ENCODE data around the gene KIAA1217. TPM values are rescaled to one million over a fixed set of nuclear protein-coding genes. Genes with fewer than 3 reads are reported as not detected.

The KIAA1217 gene
- total and polyA plus RNA-seq, 9 of the 15 experiments (the other 6 are each of a cell fraction or from before 2014, with no cell fraction given) = 0.04 TPM; not detected in 8

DNA sequence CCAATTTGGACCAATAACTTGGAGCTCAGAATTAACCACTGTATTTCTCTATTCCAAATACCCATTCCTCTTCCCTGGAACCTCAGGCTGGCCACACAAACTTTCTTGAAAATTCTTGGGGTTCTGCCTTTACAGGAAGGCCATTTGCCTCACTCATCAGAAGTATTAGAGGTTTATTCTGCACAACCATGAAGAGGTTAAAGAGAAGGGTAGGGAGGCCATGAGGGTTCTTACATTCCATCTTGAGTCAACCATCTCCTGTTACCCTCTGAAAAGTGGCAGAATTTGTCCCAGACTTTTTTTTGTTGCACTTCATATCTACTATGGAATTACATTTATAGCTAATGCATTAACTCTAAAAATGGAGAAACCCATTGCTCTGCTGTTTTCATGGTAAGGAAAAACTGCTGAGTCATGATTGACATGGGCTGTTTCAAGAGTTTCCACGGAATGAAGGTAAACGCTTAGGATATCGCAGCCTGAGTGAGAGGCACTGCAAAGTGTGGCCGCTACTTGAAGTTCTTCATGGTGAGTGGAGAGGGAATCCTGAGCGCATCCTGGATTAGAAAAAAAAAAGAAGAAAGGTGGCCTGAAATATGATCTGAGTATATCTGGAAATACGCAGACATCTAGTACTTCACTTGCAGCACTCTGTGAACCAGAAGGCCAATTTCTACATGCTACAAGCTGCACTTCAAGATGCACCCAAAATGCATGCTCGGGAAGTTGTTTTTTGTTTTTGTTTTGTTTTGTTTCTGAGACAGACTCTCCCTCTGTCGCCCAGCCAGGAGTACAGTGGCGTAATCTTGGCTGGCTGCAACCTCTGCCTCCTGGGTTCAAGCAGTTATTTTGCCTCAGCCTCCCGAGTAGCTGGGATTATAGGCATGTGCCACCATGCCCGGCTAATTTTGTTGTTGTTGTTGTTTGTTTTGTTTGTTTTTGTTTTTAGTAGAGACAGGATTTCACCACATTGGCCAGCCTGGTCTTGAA is 83.7 kb downstream of the KIAA1217 start (continued):
- no peak for TF ChIP-seq AFF1 (IDR thresholded peaks at IDR 0.05; ENCODE audit: low read depth in 1 of 2, partially characterized antibody in 2 of 2)
- TF ChIP-seq MAFF (IDR thresholded peaks at IDR 0.05; ENCODE audit: low read length) = peak; percentile 98
- peak; percentile 61 for TF ChIP-seq MEIS2 (IDR thresholded peaks at IDR 0.05; ENCODE audit: partially characterized antibody)
- peak; percentile 91 for TF ChIP-seq BACH1 (tag; IDR thresholded peaks at IDR 0.05)
- TF ChIP-seq NFE2 (IDR thresholded peaks at IDR 0.05; ENCODE audit: low read depth) = peak; percentile 97
